Mesenchymal stem cell (in vitro differentiated cells and primary cell): Measurements from ENCODE around the gene CYTH3. TPM values are rescaled to one million over a fixed set of nuclear protein-coding genes. Genes with fewer than 3 reads are reported as not detected.

ENCODE experiments used
- DNase-seq: peaks from one replicate; pipeline ENCODE4 v3.0.0-alpha.2; 2013
- H2AFZ ChIP-seq: one replicate; pipeline ENCODE4 v1.6.1; 2013; ENCODE audit warnings: low read depth, mild to moderate bottlenecking, control low read depth, inconsistent platforms, low read length, moderate library complexity
- H2AK5ac ChIP-seq: 2 replicates; pipeline ENCODE4 v1.6.1; 2013; ENCODE audit warnings: low read length, moderate library complexity, mild to moderate bottlenecking, inconsistent platforms; ENCODE audit not compliant: severe bottlenecking
- H2BK120ac ChIP-seq: one replicate; pipeline ENCODE4 v1.6.1; 2013; ENCODE audit warnings: low read depth, mild to moderate bottlenecking, inconsistent platforms, low read length, moderate library complexity
- H2BK12ac ChIP-seq, 2 experiments: one replicate each; pipeline ENCODE4 v1.6.1; 2013; ENCODE audit warnings: inconsistent platforms in 2 of 2, low read length in 2 of 2, mild to moderate bottlenecking in 2 of 2, moderate library complexity in 2 of 2, control low read depth in 1 of 2
- H2BK15ac ChIP-seq: one replicate; pipeline ENCODE4 v1.6.1; 2013; ENCODE audit warnings: mild to moderate bottlenecking, low read depth, inconsistent platforms; ENCODE audit not compliant: poor library complexity, severe bottlenecking
- H2BK5ac ChIP-seq: 2 replicates; pipeline ENCODE4 v1.6.1; 2013; ENCODE audit warnings: low read depth, mild to moderate bottlenecking, low read length, control low read depth, inconsistent platforms; ENCODE audit not compliant: poor library complexity, severe bottlenecking
- H3K14ac ChIP-seq, 2 experiments: one replicate each; pipeline ENCODE4 v1.6.1; 2013; ENCODE audit warnings: inconsistent platforms in 2 of 2, low read length in 2 of 2, control low read depth in 1 of 2, mild to moderate bottlenecking in 1 of 2, moderate library complexity in 1 of 2
- H3K18ac ChIP-seq, 2 experiments: one replicate each; pipeline ENCODE4 v1.6.1; 2013; ENCODE audit warnings: inconsistent platforms in 2 of 2, low read length in 2 of 2, control low read depth in 1 of 2, low read depth in 1 of 2, mild to moderate bottlenecking in 1 of 2
- H3K23ac ChIP-seq, 2 experiments: one replicate each; pipeline ENCODE4 v1.6.1; 2013; ENCODE audit warnings: inconsistent platforms in 2 of 2, low read length in 2 of 2, mild to moderate bottlenecking in 2 of 2, moderate library complexity in 2 of 2, control low read depth in 1 of 2
- H3K27ac ChIP-seq: 2 replicates; pipeline ENCODE4 v1.5.1; 2013; ENCODE audit warnings: mild to moderate bottlenecking, moderate library complexity, low read length, control low read depth, inconsistent platforms; ENCODE audit not compliant: poor library complexity, severe bottlenecking
- H3K27me3 ChIP-seq, 2 experiments: 2 replicates each; pipeline versions ENCODE4 v1.6.1 to v1.7.0; 2013; ENCODE audit warnings: low read length in 2 of 2, mild to moderate bottlenecking in 2 of 2, moderate library complexity in 2 of 2, control low read depth in 1 of 2, inconsistent platforms in 1 of 2; ENCODE audit not compliant: control insufficient read depth in 1 of 2, insufficient read depth in 1 of 2
- H3K36me3 ChIP-seq, 2 experiments: 2 replicates each; pipeline versions ENCODE4 v1.6.1 to v1.7.0; 2013; ENCODE audit warnings: low read length in 2 of 2, control low read depth in 1 of 2, inconsistent platforms in 1 of 2, low read depth in 1 of 2, mild to moderate bottlenecking in 1 of 2; ENCODE audit not compliant: insufficient read depth in 2 of 2, control insufficient read depth in 1 of 2
- H3K4ac ChIP-seq, 2 experiments: one replicate each; pipeline ENCODE4 v1.6.1; 2013; ENCODE audit warnings: inconsistent platforms in 2 of 2, low read length in 2 of 2, mild to moderate bottlenecking in 2 of 2, moderate library complexity in 2 of 2, control low read depth in 1 of 2, low read depth in 1 of 2
- H3K4me1 ChIP-seq: 2 replicates; pipeline ENCODE4 v1.6.1; 2013; ENCODE audit warnings: low read depth, low read length, control low read depth; ENCODE audit not compliant: control insufficient read depth, insufficient read depth
- H3K4me2 ChIP-seq: 2 replicates; pipeline ENCODE4 v1.6.1; 2013; ENCODE audit warnings: low read length, mild to moderate bottlenecking, inconsistent platforms; ENCODE audit not compliant: poor library complexity, severe bottlenecking
- H3K4me3 ChIP-seq, 2 experiments: 2 replicates each; pipeline versions ENCODE4 v1.5.1 to v1.7.0; 2013; ENCODE audit warnings: low read length in 2 of 2, mild to moderate bottlenecking in 2 of 2, control low read depth in 1 of 2, low read depth in 1 of 2; ENCODE audit not compliant: insufficient read depth in 1 of 2
- H3K79me1 ChIP-seq: replicated peaks from 2 replicates; pipeline ENCODE4 v1.6.1; 2013; ENCODE audit warnings: mild to moderate bottlenecking, control low read depth, low read length, inconsistent platforms; ENCODE audit not compliant: poor library complexity, severe bottlenecking
- H3K9ac ChIP-seq: 2 replicates; pipeline ENCODE4 v1.7.0; 2013; ENCODE audit warnings: mild to moderate bottlenecking, low read length, moderate library complexity
- H3K9me3 ChIP-seq: 2 replicates; pipeline ENCODE4 v1.7.0; 2013; ENCODE audit warnings: mild to moderate bottlenecking, low read length; ENCODE audit not compliant: control insufficient read depth
- H4K8ac ChIP-seq: one replicate; pipeline ENCODE4 v1.6.1; 2013; ENCODE audit warnings: inconsistent platforms, mild to moderate bottlenecking, low read length, moderate library complexity
- H4K91ac ChIP-seq: one replicate; pipeline ENCODE4 v1.6.1; 2013; ENCODE audit warnings: mild to moderate bottlenecking, low read length, inconsistent platforms
- WGBS: methylation state at CpG from one replicate; pipeline ENCODE4 v1.1.7; 2013; ENCODE audit warnings: mixed read lengths; 5-methylcytosine and 5-hydroxymethylcytosine counted together
- small RNA-seq: library from polyadenylated mRNA; stranded (forward); fragments of <200 nt; extraction: miRNeasy Mini kit (QIAGEN cat#:217004); gene quantifications from one replicate; pipeline ENCODE3, GENCODE V24; 2013; ENCODE audit warnings: low read depth

The CYTH3 gene

DNA sequence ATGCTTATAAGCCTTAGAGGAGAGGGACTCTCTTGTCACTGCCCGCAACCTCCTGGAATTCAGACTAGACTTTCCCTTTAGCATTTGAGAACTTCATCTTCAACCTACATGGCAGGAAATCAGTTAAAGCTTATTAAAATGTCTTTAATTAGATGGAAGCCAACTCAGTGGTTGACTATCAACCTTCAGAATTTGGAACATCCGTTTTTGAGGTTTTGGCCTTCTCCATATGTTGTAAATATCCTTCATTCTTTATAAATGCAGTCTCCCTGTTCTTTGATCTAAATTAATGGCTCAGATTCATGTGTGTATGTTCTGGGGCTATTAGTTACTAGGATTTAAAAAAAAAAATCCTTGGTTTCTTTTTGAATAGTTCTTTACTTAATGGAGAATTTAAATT lies 156.2 kb downstream of the CYTH3 start:
- no peak overlapping the region for H3K9ac ChIP-seq
- no peak overlapping the region for H3K14ac ChIP-seq
- H3K4me1 ChIP-seq: no peaks in the 10 kb centered on the region
- H2BK5ac ChIP-seq: no peak overlapping the region
- H4K91ac ChIP-seq: no peak overlapping the region
- H3K18ac ChIP-seq: no peak overlapping the region
- WGBS: no CpG with 5 or more reads among the region's 2 CpGs
- no peaks in the 10 kb centered on the region for H3K27me3 ChIP-seq
- no peak overlapping the region for H3K4me2 ChIP-seq
- H2BK15ac ChIP-seq: no peak overlapping the region
- no peak overlapping the region for H3K4me3 ChIP-seq
- no peak overlapping the region for H4K8ac ChIP-seq
- H3K4ac ChIP-seq: no peak overlapping the region
- no peak overlapping the region for H3K27ac ChIP-seq
- no peak overlapping the region for H2BK12ac ChIP-seq
- H3K79me1 ChIP-seq: peaks cover 32% of the 10 kb centered on the region
- peaks cover 35 to 85% of the 10 kb centered on the region in 2 experiments for H3K36me3 ChIP-seq
- no peak overlapping the region for H2AK5ac ChIP-seq
- peaks cover 9% of the 10 kb centered on the region for H3K9me3 ChIP-seq
- H2BK120ac ChIP-seq: no peak overlapping the region
- no peak overlapping the region for H3K23ac ChIP-seq
- DNase-seq: no peak
- H2AFZ ChIP-seq: no peak overlapping the region

Small RNA genes lying within 50 kb of the gene (small RNA-seq; reads per million reads assigned to genes)
- not detected for gene RF00019
